HepG2 (cell line): Measurements from ENCODE around the gene ATG16L2. TPM values are rescaled to one million over a fixed set of nuclear protein-coding genes. Genes with fewer than 3 reads are reported as not detected.

ENCODE experiments used
- BCL6 ChIP-seq: IDR thresholded peaks from 2 replicates; pipeline ENCODE4 v1.6.1; 2016; ENCODE audit warnings: missing genetic modification reagents, missing compliant biosample characterization
- CCDC6 ChIP-seq: sonication (generic); formaldehyde crosslinking; IDR thresholded peaks from 2 replicates; pipeline ENCODE4 v1.8.1; 2022; ENCODE audit warnings: mild to moderate bottlenecking, missing genetic modification reagents, moderate library complexity
- DRAP1 ChIP-seq: IDR thresholded peaks from 2 replicates; pipeline ENCODE4 v1.6.1; 2016; ENCODE audit warnings: missing genetic modification reagents, missing compliant biosample characterization
- HNRNPL ChIP-seq: fragments of 200-400 bp; formaldehyde crosslinking; IDR thresholded peaks from 2 replicates; pipeline ENCODE4 v1.6.1; 2017; ENCODE audit warnings: mild to moderate bottlenecking, low read depth, low read length
- IRF1 ChIP-seq: sonication (generic); formaldehyde crosslinking; IDR thresholded peaks from 2 replicates; pipeline ENCODE4 v1.4.0; 2020; ENCODE audit warnings: low read depth, mild to moderate bottlenecking, missing genetic modification reagents
- KDM2A ChIP-seq: sonication (generic); formaldehyde crosslinking; IDR thresholded peaks from 2 replicates; pipeline ENCODE4 v1.4.0; 2020; ENCODE audit warnings: low read depth, missing genetic modification reagents, borderline replicate concordance
- MXD1 ChIP-seq: sonication (generic); formaldehyde crosslinking; IDR thresholded peaks from 2 replicates; pipeline ENCODE4 v1.4.0; 2020; ENCODE audit warnings: mild to moderate bottlenecking, missing genetic modification reagents
- RCOR2 ChIP-seq: IDR thresholded peaks from 2 replicates; pipeline ENCODE4 v1.6.1; 2016; ENCODE audit warnings: missing biosample characterization, missing genetic modification reagents
- SSRP1 ChIP-seq: IDR thresholded peaks from 2 replicates; pipeline ENCODE4 v1.6.1; 2016; ENCODE audit warnings: control low read depth
- TARDBP ChIP-seq: sonication (generic); formaldehyde crosslinking; IDR thresholded peaks from 2 replicates; pipeline ENCODE4 v1.8.0; 2022; ENCODE audit warnings: mild to moderate bottlenecking, missing genetic modification reagents
- ZBTB7A ChIP-seq: sonication (generic); formaldehyde crosslinking; IDR thresholded peaks from 2 replicates; pipeline ENCODE4 v1.8.0; 2022; ENCODE audit warnings: mild to moderate bottlenecking, missing genetic modification reagents
- ZNF34 ChIP-seq: sonication (generic); formaldehyde crosslinking; IDR thresholded peaks from 2 replicates; pipeline ENCODE4 v1.4.0; 2020; ENCODE audit warnings: mild to moderate bottlenecking, missing genetic modification reagents, borderline replicate concordance
- ZNF580 ChIP-seq: IDR thresholded peaks from 2 replicates; pipeline ENCODE4 v1.6.1; 2016; ENCODE audit warnings: low read depth, borderline replicate concordance
- ZNF616 ChIP-seq: sonication (generic); formaldehyde crosslinking; IDR thresholded peaks from 2 replicates; pipeline ENCODE4 v1.5.0; 2020; ENCODE audit warnings: low read depth, mild to moderate bottlenecking, missing genetic modification reagents
- ZNF652 ChIP-seq: IDR thresholded peaks from 2 replicates; pipeline ENCODE4 v1.6.1; 2016; ENCODE audit warnings: low read depth, borderline replicate concordance
- ZNF724P ChIP-seq: sonication (generic); formaldehyde crosslinking; IDR thresholded peaks from 2 replicates; pipeline ENCODE4 v1.8.0; 2022; ENCODE audit warnings: missing genetic modification reagents, borderline replicate concordance
- ZNF775 ChIP-seq: sonication (generic); formaldehyde crosslinking; IDR thresholded peaks from 2 replicates; pipeline ENCODE4 v1.4.0; 2020; ENCODE audit warnings: missing genetic modification reagents, mild to moderate bottlenecking, moderate library complexity, borderline replicate concordance
- ZSCAN25 ChIP-seq: sonication (generic); formaldehyde crosslinking; IDR thresholded peaks from 2 replicates; pipeline ENCODE4 v1.8.0; 2022; ENCODE audit warnings: mild to moderate bottlenecking, missing genetic modification reagents
- polyA plus RNA-seq, 8 experiments: library from polyadenylated mRNA; depleted of rRNA in 3 of 8; stranded (reverse) in 7 of 8; unstranded in 1 of 8; fragments of >200 nt; fragmentation: Illumina TruSeq in 4 of 8; extraction: Trizol in 4 of 8; gene quantifications; 2 replicates each; pipeline versions ENCODE4 v1.2.1 to v1.2.3, GENCODE V29; 2011 to 2016; ENCODE audit warnings: low read depth in 4 of 8, missing spikeins in 1 of 8, mixed read lengths in 1 of 8; ENCODE audit not compliant: insufficient read depth in 1 of 8
- total RNA-seq, 5 experiments: library from RNA; depleted of rRNA; stranded (reverse); fragments of >200 nt; fragmentation: Illumina TruSeq; extraction: Trizol; gene quantifications; 2 replicates each; pipeline ENCODE4 v1.2.3, GENCODE V29; 2016; ENCODE audit warnings: low read depth in 1 of 5
- TF ChIP-seq, protein P1 (sequence below): sonication (generic); formaldehyde crosslinking; IDR thresholded peaks from 2 replicates; pipeline ENCODE4 v1.4.0; 2020; ENCODE audit warnings: mild to moderate bottlenecking, missing genetic modification reagents

The ATG16L2 gene
- total and polyA plus RNA-seq, 2 of the 13 experiments (the other 11 are each of a cell fraction or from before 2014, with no cell fraction given) = 6.2 to 14.8 TPM

DNA sequence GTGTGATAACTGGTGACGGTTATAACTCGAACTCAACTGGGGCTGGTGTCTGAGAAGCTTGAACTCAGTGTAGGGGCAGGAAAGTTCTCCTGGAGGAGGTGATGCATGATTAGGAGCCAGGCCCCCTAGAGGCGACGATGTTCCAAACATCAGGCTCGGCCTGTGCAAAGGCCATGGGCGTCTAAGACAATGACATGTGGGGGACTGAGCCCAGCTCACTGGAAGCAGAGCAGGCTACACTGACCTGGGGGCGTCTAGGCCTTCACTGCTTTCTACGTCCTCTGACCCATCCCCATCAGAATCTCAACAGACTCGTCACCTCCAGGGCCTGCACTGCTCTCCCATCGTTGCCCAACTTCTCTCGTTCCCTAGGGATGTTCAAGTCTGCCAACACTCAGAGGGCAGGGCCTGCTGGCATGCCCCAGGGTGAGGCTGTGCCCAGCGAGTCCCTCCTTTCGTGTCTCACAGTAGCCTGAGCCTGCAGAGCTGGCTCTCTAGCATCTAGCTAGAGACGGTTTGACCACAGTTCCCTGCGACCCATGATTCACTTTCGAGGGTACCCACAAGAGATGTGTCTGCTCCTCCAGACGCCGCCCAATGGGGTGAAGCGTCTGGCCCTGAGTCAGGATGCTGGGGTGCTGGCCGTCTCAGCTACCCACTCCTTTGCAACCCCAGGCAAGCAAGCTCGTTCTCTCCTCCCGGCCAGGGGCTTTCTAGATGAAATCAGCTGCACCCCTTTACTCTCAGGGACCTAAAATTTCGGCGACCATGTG, 1.1 kb upstream of the ATG16L2 start (continued):
- TF ChIP-seq, protein P1, sequence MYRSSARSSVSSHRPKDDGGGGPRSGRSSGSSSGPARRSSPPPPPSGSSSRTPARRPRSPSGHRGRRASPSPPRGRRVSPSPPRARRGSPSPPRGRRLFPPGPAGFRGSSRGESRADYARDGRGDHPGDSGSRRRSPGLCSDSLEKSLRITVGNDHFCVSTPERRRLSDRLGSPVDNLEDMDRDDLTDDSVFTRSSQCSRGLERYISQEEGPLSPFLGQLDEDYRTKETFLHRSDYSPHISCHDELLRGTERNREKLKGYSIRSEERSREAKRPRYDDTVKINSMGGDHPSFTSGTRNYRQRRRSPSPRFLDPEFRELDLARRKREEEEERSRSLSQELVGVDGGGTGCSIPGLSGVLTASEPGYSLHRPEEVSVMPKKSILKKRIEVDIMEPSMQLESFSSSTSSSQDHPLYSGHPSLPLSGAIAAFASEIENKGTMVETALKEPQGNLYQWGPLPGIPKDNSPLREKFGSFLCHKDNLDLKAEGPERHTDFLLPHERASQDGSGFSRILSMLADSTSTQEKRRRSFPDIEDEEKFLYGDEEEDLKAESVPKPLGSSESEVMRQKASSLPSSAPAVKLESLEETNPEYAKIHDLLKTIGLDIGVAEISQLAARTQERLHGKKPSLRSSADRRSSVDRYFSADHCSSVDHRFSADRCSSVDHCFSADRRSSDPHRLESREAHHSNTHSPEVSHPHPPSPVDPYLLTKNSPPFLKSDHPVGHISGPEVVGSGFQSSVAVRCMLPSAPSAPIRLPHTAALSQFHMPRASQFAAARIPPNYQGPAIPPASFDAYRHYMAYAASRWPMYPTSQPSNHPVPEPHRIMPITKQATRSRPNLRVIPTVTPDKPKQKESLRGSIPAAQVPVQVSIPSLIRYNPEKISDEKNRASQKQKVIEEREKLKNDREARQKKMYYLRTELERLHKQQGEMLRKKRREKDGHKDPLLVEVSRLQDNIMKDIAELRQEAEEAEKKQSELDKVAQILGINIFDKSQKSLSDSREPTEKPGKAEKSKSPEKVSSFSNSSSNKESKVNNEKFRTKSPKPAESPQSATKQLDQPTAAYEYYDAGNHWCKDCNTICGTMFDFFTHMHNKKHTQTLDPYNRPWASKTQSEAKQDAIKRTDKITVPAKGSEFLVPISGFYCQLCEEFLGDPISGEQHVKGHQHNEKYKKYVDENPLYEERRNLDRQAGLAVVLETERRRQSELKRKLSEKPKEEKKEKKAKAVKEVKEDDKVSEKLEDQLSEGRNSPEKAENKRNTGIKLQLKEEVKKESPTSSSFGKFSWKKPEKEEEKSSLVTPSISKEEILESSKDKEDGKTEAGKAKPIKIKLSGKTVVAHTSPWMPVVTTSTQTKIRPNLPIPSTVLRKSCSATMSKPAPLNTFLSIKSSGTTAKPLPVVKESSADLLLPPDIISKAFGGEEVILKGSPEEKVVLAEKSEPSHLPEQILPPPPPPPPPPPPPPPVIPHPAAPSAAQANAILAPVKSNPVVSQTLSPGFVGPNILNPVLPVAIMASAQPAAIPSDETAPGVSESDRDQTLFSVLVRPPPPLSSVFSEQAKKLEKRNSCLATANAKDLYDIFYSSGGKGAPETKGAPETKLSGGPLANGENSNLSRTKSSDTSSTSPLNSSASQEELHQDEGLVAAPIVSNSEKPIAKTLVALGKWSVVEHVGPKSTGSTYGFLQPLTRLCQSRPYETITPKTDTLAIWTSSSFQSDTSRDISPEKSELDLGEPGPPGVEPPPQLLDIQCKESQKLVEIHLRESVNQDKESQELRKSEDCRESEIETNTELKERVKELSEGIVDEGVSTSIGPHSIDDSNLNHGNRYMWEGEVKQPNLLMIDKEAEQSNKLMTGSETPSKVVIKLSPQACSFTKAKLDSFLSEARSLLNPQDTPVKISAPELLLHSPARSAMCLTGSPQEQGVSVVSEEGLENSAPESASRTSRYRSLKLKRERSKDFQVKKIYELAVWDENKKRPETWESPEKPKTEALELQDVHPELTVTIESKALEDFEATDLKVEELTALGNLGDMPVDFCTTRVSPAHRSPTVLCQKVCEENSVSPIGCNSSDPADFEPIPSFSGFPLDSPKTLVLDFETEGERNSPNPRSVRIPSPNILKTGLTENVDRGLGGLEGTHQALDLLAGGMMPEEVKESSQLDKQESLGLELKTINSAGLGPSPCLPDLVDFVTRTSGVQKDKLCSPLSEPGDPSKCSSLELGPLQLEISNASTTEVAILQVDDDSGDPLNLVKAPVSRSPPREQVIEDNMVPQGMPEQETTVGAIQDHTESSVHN (CRISPR knock-in tag) = 0 out of 2 replicates have a peak, but pooled peaks have one; percentile 17
- TF ChIP-seq BCL6 (CRISPR knock-in tag) (no peak), TARDBP (CRISPR knock-in tag) (0 out of 2 replicates have a peak, but pooled peaks have one; percentile 42), ZNF616 (CRISPR knock-in tag) (no peak), ZBTB7A (no peak), ZSCAN25 (CRISPR knock-in tag) (0 out of 2 replicates have a peak, but pooled peaks have one; percentile 13), HNRNPL (peak; percentile 79), ZNF724P (CRISPR knock-in tag) (peak; percentile 52; the same call in 1 of the 2 replicates), KDM2A (CRISPR knock-in tag) (peak; percentile 55), ZNF652 (CRISPR knock-in tag) (0 out of 2 replicates have a peak, but pooled peaks have one; percentile 46), SSRP1 (CRISPR knock-in tag) (no peak), ZNF34 (CRISPR knock-in tag) (peak; percentile 7; the same call in 1 of the 2 replicates), RCOR2 (CRISPR knock-in tag) (0 out of 2 replicates have a peak, but pooled peaks have one; percentile 36), ZNF775 (CRISPR knock-in tag) (no peak), MXD1 (no peak), CCDC6 (CRISPR knock-in tag) (peak; percentile 40), DRAP1 (peak; percentile 18; the same call in 1 of the 2 replicates), ZNF580 (CRISPR knock-in tag) (peak; percentile 77; the same call in 1 of the 2 replicates), IRF1 (CRISPR knock-in tag) (no peak)
